NK-92 treated with Interleukin-12 subunit alpha and Interleukin-12 subunit beta, amount 100 ng/mL, for 24 hours (cell line): ENCODE measurements around the gene BIRC7.

Source experiments
- DNase-seq: peaks from one replicate; lab custom pipeline; 2025; lab: John Stamatoyannopoulos, UW

The BIRC7 gene

GRCh38 chr20:63224412-63225081 lies 11.2 kb upstream of the BIRC7 start:
- no peak for DNase-seq

- no peak for DNase-seq
These were observed 10.6 kb upstream of the BIRC7 start for GRCh38 chr20:63225082-63225454.

- DNase-seq: no peak
These were observed 9.4 kb upstream of the BIRC7 start for GRCh38 chr20:63226042-63226943.

- DNase-seq: no peak
These were observed 8.4 kb upstream of the BIRC7 start for GRCh38 chr20:63227260-63227659.

GRCh38 chr20:63228806-63229205 lies 6.9 kb upstream of the BIRC7 start:
- DNase-seq: no peak

GRCh38 chr20:63230800-63231268 lies 4.9 kb upstream of the BIRC7 start:
- no peak for DNase-seq

- no peak for DNase-seq
These were observed 3.3 kb upstream of the BIRC7 start for GRCh38 chr20:63232235-63233060.

- DNase-seq: no peak
These were observed 2.7 kb upstream of the BIRC7 start for GRCh38 chr20:63233061-63233344.

- DNase-seq: no peak
These were observed 1.8 kb upstream of the BIRC7 start for GRCh38 chr20:63233924-63234323.

GRCh38 chr20:63234693-63235398 lies 859 bp upstream of the BIRC7 start:
- no peak for DNase-seq

GRCh38 chr20:63236116-63236837 lies 572 bp downstream of the BIRC7 start:
- DNase-seq: no peak

GRCh38 chr20:63238031-63238430 lies 2.3 kb downstream of the BIRC7 start:
- no peak for DNase-seq

- no peak for DNase-seq
These were observed 2.9 kb downstream of the BIRC7 start for GRCh38 chr20:63238514-63239125.

- no peak for DNase-seq
These were observed 3.7 kb downstream of the BIRC7 start for GRCh38 chr20:63239431-63239830.

GRCh38 chr20:63240004-63240403 lies 4.3 kb downstream of the BIRC7 start:
- DNase-seq: no peak

- DNase-seq: no peak
These were observed 5.6 kb downstream of the BIRC7 start for GRCh38 chr20:63241272-63241671.

- no peak for DNase-seq
These were observed 7.0 kb downstream of the BIRC7 start for GRCh38 chr20:63242736-63243135.

GRCh38 chr20:63243604-63244247 lies 8.0 kb downstream of the BIRC7 start:
- no peak for DNase-seq

GRCh38 chr20:63244468-63244867 lies 8.8 kb downstream of the BIRC7 start:
- DNase-seq: no peak
